Chondrocyte (in vitro differentiated cells): ENCODE results near the gene PPP1R2C. TPM values are rescaled to one million over a fixed set of nuclear protein-coding genes. Genes with fewer than 3 reads are reported as not detected.

ENCODE experiments used
- DNase-seq: peaks from one replicate; pipeline ENCODE4 v3.0.0; 2021; ENCODE audit warnings: mixed read lengths, low spot score
- H3K27ac Mint-ChIP-seq: one replicate; pipeline ENCODE4 v1.8.0; 2021; ENCODE audit warnings: mild to moderate bottlenecking, moderate library complexity, mixed read lengths; ENCODE audit not compliant: unreplicated experiment
- H3K27me3 Mint-ChIP-seq: 2 replicates; pipeline ENCODE4 v1.8.0; 2021; ENCODE audit warnings: low read depth, mixed read lengths
- H3K36me3 Mint-ChIP-seq: 2 replicates; pipeline ENCODE4 v1.8.0; 2021; ENCODE audit warnings: low read depth, mixed read lengths
- H3K4me1 Mint-ChIP-seq: 2 replicates; pipeline ENCODE4 v1.8.0; 2021; ENCODE audit warnings: low read depth, mild to moderate bottlenecking, mixed read lengths
- H3K4me3 Mint-ChIP-seq: one replicate; pipeline ENCODE4 v1.8.0; 2021; ENCODE audit warnings: mild to moderate bottlenecking, moderate library complexity, mixed read lengths; ENCODE audit not compliant: unreplicated experiment
- H3K9me3 Mint-ChIP-seq: 2 replicates; pipeline ENCODE4 v1.8.0; 2021; ENCODE audit warnings: low read depth, mixed read lengths
- CTCF ChIP-seq: fragments of 200-600 bp; sonication (generic); IDR thresholded peaks from 2 replicates; pipeline ENCODE4 v1.5.0; 2021; ENCODE audit warnings: antibody characterized with exemption, mild to moderate bottlenecking, moderate library complexity
- total RNA-seq: library from RNA; stranded (reverse); gene quantifications from 3 replicates; pipeline ENCODE4 v1.2.1, GENCODE V29; 2021

PPP1R2C gene
- total RNA-seq, 1 donor from 2014 or later: not detected

- Mint-ChIP-seq H3K9me3 (peaks cover 18% of the 10 kb centered on the region), H3K27me3 (no peaks in the 10 kb centered on the region), H3K4me3 (no peak overlapping the region), H3K27ac (no peak overlapping the region), H3K4me1 (no peaks in the 10 kb centered on the region), H3K36me3 (no peaks in the 10 kb centered on the region)
- no peak for DNase-seq
- no peak for TF ChIP-seq CTCF
These were observed 7.4 kb downstream of the PPP1R2C start for GRCh38 chrX:42770566-42770965.

- no peak overlapping the region for H3K27ac Mint-ChIP-seq
- no peak for TF ChIP-seq CTCF
- H3K4me3 Mint-ChIP-seq: no peak overlapping the region
- H3K36me3 Mint-ChIP-seq: peaks cover 2% of the 10 kb centered on the region
- DNase-seq: no peak
- H3K9me3 Mint-ChIP-seq: peaks cover 22% of the 10 kb centered on the region
- H3K4me1 Mint-ChIP-seq: peaks cover 9% of the 10 kb centered on the region
- H3K27me3 Mint-ChIP-seq: no peaks in the 10 kb centered on the region
These were observed 18.1 kb downstream of the PPP1R2C start for GRCh38 chrX:42759881-42760280.

GRCh38 chrX:42755815-42756214 is 22.1 kb downstream of the PPP1R2C start:
- DNase-seq: no peak
- Mint-ChIP-seq H3K4me1 (peaks cover 9% of the 10 kb centered on the region), H3K27ac (no peak overlapping the region), H3K36me3 (no peaks in the 10 kb centered on the region), H3K27me3 (no peaks in the 10 kb centered on the region), H3K4me3 (no peak overlapping the region), H3K9me3 (peaks cover 7% of the 10 kb centered on the region)
- TF ChIP-seq CTCF: no peak

GRCh38 chrX:42754603-42755002 is 23.4 kb downstream of the PPP1R2C start:
- Mint-ChIP-seq H3K36me3 (no peaks in the 10 kb centered on the region), H3K27me3 (no peaks in the 10 kb centered on the region), H3K27ac (no peak overlapping the region), H3K9me3 (peaks cover 7% of the 10 kb centered on the region), H3K4me1 (peaks cover 9% of the 10 kb centered on the region), H3K4me3 (no peak overlapping the region)
- TF ChIP-seq CTCF: no peak
- no peak for DNase-seq

- H3K27ac Mint-ChIP-seq: no peak overlapping the region
- no peak for DNase-seq
- peaks cover 9% of the 10 kb centered on the region for H3K4me1 Mint-ChIP-seq
- H3K9me3 Mint-ChIP-seq: peaks cover 7% of the 10 kb centered on the region
- no peaks in the 10 kb centered on the region for H3K36me3 Mint-ChIP-seq
- TF ChIP-seq CTCF: no peak
- no peak overlapping the region for H3K4me3 Mint-ChIP-seq
- H3K27me3 Mint-ChIP-seq: no peaks in the 10 kb centered on the region
These were observed 23.8 kb downstream of the PPP1R2C start for GRCh38 chrX:42754115-42754514.
